GM18870 (cell line): ENCODE measurements around the gene RPRD2.
"Not testable (repeated sequence)": the region's sequence is repeated elsewhere in the genome, so short reads cannot be mapped to it uniquely, and the experiment has no call there.

Source experiments
- ATAC-seq: cut with Tn5 transposase; IDR thresholded peaks from one replicate; pipeline ENCODE4 v1.9.1; 2021; ENCODE audit warnings: moderate library complexity; ENCODE audit not compliant: unreplicated experiment

Gene RPRD2

DNA sequence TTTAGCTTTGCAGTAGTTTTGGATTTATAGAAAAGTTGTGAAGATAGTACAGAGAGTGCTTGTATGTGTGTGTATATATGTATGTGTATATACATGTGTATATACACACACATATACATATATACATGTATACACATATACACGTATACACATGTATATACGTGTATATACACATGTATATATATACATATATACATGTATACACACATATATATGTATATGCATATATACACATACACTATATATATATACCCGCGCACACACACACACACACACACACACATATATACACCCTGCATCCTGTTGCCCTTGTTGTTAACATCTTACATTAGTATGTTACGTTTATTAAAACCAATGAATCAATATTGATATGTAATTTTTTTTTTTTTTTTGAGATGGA, 24.3 kb downstream of the RPRD2 start:
- no peak for ATAC-seq

DNA sequence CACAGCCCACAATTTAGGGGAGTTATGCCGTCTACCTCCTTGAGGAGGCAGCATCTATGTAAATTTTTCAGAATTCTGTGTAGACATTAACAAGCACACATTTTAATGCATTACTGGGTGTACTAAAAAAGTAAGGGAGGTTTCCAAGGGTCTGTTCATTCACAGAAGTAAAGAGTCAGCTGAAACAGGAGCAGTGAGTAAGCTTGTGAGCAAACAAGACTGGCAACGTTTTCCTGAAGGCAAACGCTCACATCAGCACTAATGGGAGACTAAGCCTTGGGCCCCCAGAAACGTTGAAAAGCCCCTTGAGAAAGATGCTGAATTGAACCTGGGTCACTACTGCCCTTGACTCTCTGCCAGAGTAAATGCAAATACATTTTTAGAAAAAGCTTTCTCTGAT, 25.7 kb downstream of the RPRD2 start:
- ATAC-seq, result no peak

DNA sequence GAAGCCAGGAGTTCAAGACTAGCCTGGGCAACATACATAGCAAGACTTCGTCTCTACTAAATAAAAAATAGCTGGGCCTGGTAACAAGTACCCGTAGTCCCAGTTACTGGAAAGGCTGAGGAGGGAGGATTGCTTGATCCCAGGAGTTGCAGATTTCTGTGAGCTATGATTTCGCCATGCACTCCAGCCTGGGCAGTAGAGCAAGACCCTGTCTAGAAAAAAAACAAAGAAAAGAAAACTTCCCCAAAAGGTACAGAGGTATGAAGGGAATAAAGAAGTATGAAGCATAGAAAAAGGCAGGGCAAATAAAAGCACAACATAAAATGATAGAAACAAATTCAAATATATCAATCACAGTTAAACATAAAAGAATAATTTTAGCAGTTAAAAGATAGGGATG, 28.7 kb downstream of the RPRD2 start:
- no peak for ATAC-seq

DNA sequence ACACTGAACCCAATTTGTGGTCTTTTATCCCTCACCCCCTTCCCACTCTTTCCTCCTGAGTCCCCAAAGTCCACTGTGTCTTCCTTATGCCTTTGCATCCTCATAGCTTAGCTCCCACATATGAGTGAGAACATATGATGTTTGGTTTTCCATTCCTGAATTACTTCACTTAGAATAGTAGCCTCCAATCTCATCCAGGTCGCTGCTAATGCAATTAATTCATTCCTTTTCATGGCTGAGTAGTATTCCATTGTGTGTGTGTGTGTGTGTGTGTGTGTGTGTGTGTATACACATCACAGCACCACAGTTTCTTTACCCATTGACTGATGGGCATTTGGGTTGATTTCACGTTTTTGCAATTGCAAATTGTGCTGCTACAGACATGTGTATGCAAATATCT, 31.2 kb downstream of the RPRD2 start:
- not testable (repeated sequence) for ATAC-seq

DNA sequence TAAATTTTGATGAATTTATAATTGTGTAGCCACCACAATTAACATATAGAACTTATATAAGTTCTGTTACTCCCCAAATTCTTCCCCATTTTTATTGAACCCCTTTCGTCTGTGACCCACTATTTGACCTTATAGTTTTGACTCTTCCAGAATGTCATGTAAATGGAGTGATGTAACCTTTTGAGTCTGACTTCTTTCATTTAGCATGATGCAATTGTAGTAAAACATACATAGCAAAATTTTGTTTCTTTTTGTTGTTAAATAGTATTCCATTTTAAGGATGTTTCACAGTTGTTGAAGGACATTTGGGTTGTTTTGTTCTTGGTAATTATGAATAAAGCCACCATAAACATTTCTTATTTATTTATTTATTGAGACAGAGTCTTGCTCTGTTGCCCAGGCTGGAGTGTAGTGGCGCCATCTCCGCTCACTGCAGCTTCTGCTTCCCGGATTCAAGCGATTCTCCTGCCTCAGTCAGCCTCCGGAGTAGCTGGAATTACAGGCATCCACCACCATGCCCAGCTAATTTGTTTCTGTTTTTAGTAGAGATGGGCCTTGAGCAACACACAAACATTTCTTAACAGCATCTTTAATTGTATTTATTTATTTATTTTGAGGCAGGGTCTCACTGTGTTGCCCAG, 33.6 kb downstream of the RPRD2 start:
- ATAC-seq, result no peak

DNA sequence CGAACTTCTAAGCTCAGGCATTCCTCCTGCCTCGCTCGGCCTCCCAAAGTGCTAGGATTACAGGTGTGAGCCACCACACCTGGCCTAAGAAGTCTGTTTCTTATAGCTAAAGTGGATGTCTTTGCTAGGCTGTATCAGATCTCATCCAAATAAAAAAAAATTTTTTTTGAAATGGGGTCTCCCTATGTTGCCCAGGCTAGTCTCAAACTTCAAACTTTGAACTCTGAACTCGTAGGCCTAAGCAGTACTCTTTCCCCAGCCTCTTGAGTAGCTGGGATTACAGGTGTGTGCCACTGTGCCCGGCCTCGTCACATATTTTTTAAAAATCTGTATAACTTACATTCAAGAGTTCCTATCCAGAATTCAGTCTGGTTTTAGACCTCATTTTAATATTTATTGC, 40.5 kb downstream of the RPRD2 start:
- ATAC-seq, result no peak

DNA sequence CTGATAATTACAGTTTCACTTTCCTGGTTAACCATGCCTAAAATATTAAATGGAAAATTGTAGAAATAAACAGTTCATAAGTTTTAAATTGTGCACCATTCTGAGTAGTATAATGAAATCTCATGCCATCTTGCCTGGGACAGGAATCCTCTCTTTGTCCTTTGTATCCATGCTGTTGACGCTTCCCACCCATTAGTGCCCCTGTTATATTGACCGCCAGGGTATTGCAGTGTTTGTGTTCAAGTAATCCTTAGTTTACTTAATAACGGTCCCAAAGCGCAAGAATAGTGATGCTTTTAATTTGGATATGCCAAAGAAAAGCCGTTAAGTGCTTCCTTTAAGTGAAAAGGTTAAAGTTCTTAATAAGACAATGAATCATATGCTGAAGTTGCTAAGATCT, 41.7 kb downstream of the RPRD2 start:
- ATAC-seq, result no peak

DNA sequence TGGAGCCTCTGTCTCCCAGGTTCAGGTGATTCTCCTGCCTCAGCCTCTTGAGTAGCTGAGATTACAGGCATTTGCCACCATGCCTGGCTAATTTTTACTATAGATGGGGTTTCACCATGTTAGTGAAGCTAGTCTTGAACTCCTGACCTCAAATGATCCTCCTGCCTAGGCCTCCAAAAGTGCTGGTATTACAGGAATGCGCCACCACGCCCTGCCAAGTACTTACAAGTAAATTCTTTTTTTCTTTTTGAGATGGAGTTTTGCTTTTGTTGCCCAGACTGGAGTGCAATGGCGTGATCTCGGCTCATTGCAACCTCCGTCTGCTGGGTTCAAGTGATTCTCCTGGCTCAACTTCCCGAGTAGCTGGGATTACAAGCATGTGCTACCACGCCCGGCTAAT, 42.5 kb downstream of the RPRD2 start:
- ATAC-seq, result no peak

DNA sequence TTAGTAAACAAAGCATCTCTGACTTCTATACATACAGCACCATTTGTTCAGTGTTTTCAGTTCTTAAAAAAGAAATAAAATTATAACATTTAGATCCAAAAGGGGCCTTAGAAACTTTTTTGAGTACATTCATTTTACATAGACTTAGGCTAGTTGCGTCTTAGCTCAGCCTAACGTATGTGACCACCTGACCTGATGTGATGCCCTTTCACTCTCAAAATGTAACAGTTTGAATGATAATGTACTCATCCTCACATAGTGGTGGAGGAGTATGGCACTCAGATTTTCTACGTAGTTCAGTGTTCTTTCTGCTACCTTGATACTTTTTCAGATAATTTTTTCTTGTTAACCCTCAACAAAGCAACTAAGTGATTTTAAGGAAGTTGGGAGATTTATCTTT, 43.4 kb downstream of the RPRD2 start:
- no peak for ATAC-seq

DNA sequence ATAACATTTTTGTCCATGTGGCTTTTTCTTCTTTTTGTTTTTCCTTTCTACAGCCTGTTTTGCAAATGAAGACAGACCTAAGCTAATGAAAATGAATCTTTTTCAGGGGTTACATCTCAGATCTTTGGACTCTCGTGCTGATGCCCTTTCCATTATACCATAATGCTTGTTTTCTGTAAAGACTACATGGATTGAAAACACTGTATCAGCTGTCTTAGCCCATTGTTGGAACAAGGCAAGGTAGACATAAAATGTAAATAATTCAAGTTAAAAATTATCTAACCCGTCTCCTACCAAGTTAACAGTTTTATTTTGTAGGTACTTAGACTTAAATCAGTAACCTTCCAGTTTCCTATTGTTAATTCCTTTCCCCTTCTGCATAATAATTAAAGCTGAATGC, 44.9 kb downstream of the RPRD2 start:
- no peak for ATAC-seq

DNA sequence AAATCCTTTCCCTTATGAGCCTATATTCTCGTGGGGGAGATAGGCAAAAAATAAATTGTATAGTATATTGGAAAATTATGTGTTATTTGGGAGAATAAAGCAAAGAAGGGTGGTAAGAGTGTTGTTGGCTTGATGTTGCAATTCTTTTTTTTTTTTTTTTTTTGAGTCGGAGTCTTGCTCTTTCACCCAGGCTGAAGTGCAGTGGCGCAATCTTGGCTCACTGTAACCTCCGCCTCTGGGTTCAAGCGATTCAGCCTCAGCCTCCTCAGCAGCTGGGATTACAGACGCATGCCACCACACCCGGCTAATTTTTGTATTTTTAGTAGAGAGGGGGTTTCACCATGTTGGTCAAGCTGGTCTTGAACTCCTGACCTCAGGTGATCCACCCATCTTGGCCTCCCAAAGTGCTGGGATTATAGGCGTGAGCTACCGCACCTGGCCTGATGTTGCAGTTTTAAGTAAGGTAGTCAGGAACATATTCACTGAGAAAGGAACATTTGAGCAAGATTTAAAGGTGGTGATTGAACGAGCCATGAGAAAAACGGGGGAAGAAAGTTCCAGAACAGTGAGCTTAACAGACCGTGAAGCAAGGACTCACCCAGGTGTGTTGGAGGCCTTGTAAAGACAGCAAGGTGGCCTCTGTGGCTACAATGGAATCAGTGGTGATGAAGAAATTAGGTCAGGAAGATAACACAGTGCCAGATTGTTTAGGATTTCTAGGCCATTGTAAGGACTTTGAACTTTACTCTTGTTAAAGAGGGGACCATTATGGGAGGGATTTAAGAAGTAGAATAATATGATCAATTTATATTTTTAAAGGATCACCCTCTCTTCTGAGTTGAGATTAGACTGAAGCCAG, 45.8 kb downstream of the RPRD2 start:
- no peak for ATAC-seq

DNA sequence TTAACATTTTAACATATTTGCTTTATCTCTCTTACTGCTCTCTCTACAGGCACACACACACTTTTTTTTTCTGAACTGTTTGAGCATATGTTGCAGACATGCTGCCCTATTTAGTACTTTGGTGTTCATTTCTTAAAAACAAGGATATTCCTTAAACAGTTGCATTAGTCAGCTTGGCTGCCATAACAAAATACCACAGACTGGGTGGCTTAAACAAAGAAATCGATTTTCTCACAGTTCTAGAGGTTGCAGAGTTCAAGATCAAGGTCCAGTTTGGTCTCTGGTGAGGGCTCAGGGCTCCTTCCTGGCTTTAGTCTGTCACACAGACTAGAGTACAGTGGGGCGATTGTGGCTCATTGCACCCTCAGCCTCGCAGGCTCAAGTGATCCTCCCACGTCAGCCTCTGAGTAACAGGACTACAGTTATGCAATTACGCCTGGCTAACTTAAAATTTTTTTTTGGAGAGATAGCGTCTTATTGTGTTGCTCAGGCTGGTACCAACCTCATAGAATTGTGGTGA, 46.7 kb downstream of the RPRD2 start:
- ATAC-seq, result no peak

DNA sequence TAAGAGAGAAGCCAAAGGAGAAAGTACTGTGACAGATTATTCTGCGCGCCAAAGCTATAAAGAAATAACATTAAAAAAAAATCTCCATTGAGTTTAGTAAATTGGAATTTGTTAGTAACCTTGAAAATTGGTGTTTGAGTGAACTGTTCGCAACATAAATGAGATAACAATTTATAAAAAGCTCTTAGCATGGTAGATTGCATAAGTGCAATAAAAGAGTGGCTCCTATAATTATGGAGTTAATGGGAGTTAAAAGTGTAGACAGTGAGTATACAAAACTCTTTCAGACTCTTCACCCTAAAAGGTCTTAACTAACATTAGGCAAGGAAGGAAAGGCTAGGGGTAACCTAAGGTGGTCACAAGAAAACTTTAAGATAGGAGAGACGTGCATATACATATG, 50.6 kb downstream of the RPRD2 start:
- ATAC-seq, result no peak

DNA sequence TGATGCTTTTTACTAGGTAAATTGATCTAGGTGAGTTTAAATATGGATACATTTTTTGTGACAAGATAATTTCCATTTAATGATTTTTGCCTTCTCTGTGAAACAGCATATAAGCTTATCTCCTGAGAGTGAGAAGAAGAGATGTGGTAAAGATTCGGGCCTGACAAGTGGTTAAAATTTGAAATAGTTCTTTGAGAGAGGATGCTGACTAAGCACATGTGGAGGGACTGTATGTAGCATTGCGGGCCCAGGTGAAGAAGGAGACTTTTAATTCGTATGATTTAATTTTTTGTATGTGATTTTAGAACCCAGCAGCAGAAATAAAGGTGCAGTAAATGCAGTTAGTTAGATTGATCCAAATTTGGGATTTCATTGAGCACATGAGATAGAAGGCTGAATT, 51.9 kb downstream of the RPRD2 start:
- ATAC-seq, result no peak

DNA sequence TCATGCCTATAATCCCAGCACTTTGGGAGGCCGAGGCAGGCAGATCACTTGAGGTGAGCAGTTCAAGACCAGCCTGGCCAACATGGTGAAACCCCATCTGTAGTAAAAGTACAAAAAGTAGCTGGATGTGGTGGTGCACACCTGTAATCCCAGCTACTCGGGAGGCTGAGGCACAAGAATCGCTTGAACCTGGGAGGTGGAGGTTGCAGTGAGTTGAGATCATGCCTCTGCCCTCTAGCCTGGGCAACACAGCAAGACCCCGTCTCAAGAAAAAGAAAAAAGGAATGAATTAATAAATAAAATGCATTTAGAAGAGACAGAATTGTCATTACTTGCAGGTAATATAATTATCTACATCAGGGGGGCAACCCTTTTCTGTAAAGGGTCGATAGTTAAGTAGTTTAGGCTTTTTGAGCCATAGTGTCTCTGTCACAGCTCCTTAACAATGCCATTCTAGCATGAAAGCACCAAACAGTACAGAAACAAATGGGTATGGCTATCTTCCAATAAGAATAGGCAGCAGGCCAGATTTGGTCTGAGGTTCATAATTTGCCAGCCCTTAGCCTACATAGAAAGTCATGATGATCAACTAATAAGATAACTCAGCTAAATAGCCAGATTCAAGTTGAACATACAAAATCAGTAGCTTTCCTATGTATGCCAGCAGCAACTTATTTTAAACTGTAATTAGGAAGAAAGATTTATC, 56.8 kb downstream of the RPRD2 start:
- no peak for ATAC-seq

DNA sequence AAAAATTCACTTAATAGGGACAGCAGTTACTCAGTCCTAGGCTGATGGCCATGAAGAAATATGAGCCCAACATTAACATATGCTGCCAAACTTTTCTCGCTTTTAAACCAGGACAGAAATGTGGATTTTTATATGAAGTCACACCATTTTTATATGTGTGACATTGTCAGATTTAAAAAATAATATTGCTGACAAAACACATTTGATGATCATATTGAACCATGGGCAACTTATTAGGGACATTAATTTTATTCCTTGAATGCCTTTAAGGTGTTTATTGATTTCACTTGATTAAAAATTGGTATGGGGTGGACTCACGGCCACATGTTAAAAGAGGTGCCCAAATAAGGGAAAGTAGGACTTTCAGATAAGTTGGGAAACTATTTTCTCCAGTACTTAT, 58.6 kb downstream of the RPRD2 start:
- no peak for ATAC-seq

DNA sequence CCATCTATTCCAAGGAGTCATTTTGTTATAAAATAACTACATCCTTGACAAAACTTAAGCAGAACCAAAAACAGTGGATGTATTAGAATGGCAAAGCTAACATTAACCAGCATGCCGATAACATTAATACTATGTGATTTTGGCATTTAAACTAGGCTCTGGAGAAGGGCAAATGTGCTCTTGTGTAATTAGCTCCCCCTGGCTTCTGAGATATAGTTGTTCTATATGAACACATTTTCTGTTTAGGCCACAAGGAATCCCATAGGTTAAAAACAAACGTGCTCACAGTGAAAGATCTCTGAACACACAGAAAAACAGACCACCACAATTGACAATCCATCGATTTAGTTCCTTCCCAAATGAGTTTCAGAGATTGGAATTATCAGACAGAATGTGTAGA, 65.9 kb downstream of the RPRD2 start:
- no peak for ATAC-seq

DNA sequence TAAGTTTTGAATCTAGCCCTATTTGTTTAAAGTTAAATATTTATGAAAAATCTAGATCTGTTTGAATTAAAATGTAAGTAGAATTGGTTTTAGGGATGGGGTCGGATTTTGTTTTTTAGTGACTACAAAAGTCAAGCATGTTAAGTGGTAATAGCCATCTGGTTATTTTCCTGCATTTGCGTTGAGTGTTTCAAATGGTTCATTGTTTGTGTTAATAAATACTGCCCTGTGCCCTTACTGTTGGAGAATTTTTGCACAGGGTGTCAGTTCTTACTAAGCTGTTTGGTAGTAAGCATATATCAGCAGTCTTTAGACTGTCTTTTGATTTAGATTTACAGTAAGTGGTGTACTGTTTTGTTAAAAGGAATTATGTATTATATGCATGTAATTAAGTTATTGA, 77.2 kb downstream of the RPRD2 start:
- ATAC-seq, result no peak

DNA sequence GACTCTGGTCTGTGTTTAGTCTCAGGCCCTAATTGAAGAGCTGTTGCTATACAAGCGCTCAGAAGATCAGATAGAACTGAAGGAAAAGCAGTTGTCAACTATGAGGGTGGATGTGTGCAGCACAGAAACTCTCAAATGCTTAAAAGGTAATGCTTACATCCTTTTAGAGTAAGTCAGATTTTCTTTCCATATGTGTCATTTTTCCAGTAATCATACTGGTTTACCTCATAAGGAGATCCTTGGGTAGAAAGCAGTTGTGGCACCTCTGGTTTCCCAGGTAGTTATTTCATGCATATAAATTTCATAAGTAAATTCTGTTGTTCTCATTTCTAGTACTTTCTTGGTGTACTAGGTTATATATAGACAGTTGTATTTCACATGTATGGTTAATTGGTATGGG, 80.3 kb downstream of the RPRD2 start:
- no peak for ATAC-seq

DNA sequence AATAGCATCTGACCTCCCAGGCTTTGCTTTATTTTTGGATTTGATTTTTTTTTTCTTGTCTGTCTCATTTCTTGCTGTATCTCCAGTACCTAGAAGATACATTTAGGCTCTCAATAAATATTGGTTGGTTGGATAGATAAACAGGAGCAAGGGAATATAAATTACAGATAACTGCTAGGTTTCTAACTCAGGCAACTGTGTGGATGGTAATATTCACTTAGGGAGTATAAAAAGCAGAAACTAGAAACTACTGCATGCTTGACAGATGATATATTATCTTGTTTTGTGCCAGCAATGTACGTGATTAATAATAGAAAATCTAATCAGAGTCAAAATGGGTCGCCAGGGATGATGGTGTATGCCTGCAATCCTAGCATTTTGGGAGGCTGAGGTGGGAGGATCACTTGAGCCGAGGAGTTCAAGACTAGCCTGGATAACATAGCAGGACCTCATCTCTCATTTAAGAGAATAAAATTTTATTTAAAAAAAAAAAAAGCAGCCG, 92.2 kb downstream of the RPRD2 start:
- ATAC-seq, result no peak

DNA sequence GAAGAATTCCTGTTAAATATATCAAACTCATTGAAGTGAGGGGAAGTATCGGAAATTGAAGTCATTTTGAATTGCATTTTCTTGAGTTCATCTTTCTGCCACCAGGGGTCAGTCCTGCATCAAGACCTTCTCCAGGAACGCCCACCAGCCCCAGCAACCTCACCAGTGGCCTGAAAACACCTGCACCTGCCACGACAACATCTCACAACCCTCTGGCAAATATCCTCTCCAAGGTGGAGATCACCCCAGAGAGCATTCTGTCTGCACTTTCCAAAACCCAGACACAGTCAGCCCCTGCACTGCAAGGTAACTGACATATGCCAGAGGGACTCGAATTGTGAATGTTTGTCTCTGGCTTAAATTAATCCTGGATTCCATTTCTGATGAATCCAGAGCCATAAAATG, 100.5 kb downstream of the RPRD2 start:
- ATAC-seq, result no peak

DNA sequence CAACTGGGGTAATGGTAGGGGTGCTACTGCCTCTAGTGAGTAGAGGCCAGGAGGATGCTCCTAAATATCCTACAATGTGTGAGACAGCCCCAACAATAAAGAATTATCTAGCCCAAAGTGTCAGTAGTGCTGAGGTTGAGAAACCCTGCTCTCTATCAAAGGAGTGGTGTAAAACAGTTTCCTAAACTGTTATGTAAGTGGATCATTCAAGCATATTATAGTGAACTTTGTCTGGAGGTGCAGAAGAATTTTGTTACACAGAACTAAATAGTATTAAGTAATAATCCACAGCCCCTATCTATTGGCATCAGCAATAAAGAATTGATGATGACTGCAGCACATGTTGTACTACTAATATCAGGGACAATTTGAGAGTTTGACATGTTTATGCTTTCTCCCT, 103.0 kb downstream of the RPRD2 start:
- no peak for ATAC-seq
